Heart left ventricle (tissue), 16 donors: ENCODE results near the gene RLN3. TPM values are rescaled to one million over a fixed set of nuclear protein-coding genes. Genes with fewer than 3 reads are reported as not detected.
A peak's percentile ranks its signal among the peaks of the same experiment; 100 is the strongest.
"Not testable (repeated sequence)": the region's sequence is repeated elsewhere in the genome, so short reads cannot be mapped to it uniquely, and the experiment has no call there.

Experiments
- ATAC-seq, 4 donors: fragments of 200-7000 bp; cut with Tn5 transposase; one replicate each; pipeline ENCODE4 v1.9.1; 2020 to 2022; ENCODE audit warnings: moderate library complexity in 4 of 4, mild to moderate bottlenecking in 3 of 4, moderate number of reproducible peaks in 1 of 4
- DNase-seq, 5 donors: peaks; one replicate each; pipeline ENCODE4 v3.0.0-alpha.2; 2020
- H3K27ac ChIP-seq, 12 donors: fragments of 200-600 bp; sonication (generic) in 4 of 12; one replicate each; pipeline versions ENCODE4 v1.5.0 to v1.8.0; 2016 to 2022; ENCODE audit warnings: mild to moderate bottlenecking in 2 of 12
- H3K27me3 ChIP-seq, 9 donors: fragments of 200-600 bp; sonication (generic) in 2 of 9; one replicate each; pipeline versions ENCODE4 v1.5.1 to v1.8.0; 2016 to 2022; ENCODE audit warnings: mild to moderate bottlenecking in 3 of 9
- H3K36me3 ChIP-seq, 9 donors: fragments of 200-600 bp; sonication (generic) in 2 of 9; one replicate each; pipeline versions ENCODE4 v1.5.0 to v1.8.0; 2018 to 2022; ENCODE audit warnings: mild to moderate bottlenecking in 2 of 9
- H3K4me1 ChIP-seq, 12 donors: fragments of 200-600 bp; sonication (generic) in 4 of 12; one replicate each; pipeline versions ENCODE4 v1.5.0 to v1.8.0; 2016 to 2022; ENCODE audit warnings: mild to moderate bottlenecking in 3 of 12
- H3K4me3 ChIP-seq, 12 donors: fragments of 200-600 bp; sonication (generic) in 4 of 12; one replicate each; pipeline versions ENCODE4 v1.5.0 to v1.8.0; 2017 to 2022; ENCODE audit warnings: mild to moderate bottlenecking in 9 of 12, moderate library complexity in 4 of 12
- H3K9me3 ChIP-seq, 12 donors: fragments of 200-600 bp; sonication (generic) in 4 of 12; one replicate each; pipeline versions ENCODE4 v1.5.0 to v1.8.0; 2016 to 2022; ENCODE audit warnings: mild to moderate bottlenecking in 1 of 12
- POLR2A ChIP-seq, 2 donors: fragments of 450-650 bp; IDR thresholded peaks; one replicate each; pipeline ENCODE4 v1.6.1; 2017; ENCODE audit warnings: antibody characterized with exemption in 2 of 2, mild to moderate bottlenecking in 2 of 2, moderate library complexity in 2 of 2
- WGBS, 4 donors: extraction: QIAGEN DNeasy Blood & Tissue Kit in 2 of 4; methylation state at CpG; one replicate each; pipeline versions ENCODE4 v1.1.5 to v1.1.7; 2013 to 2018; 5-methylcytosine and 5-hydroxymethylcytosine counted together
- intact Hi-C, 10 donors: fragments of 100-400 bp; cut with DNase I; formaldehyde crosslinking; loops; one replicate each; pipeline versions ENCODE4 v1.11.1 to v1.14.2; 2022
- polyA plus RNA-seq, 2 donors: library from polyadenylated mRNA; stranded (reverse); fragments of 200-250 nt; gene quantifications; one replicate each; pipeline ENCODE4 v1.2.3, GENCODE V29; 2013
- total RNA-seq, 9 donors: library from RNA; depleted of rRNA in 2 of 9; stranded (reverse); fragments of >200 nt in 2 of 9; fragmentation: NEBNext Ultra II Directional in 3 of 9; extraction: Animal tissue kit (Norgen Biotek cat#: 25700) in 3 of 9; gene quantifications; one replicate each; pipeline versions ENCODE4 v1.1.0 to v1.2.4, GENCODE V29; 2016 to 2023
- TF ChIP-seq, protein P1 (sequence below), 12 donors: fragments of 200-600 bp; sonication (generic) in 4 of 12; IDR thresholded peaks; one replicate each; pipeline versions ENCODE4 v1.5.0 to v1.8.0; 2018 to 2022; ENCODE audit warnings: antibody characterized with exemption in 12 of 12, mild to moderate bottlenecking in 5 of 12
- donor health status: ischemic (EF 13 %, LVEDD 7.1; RV severe dilation, severe dysfunction).
- donor health status: healthy with polysubstance abuse.
- donor health status: DM: no; HTN: yes; CAD: no.
- donor health status: DM: no; HTN: no; CAD: no.
- donor health status: ischemic (EF 25% LVEDD 6.9; RV normal size, moderate dysfunction).
- donor health status: ischemic (EF 25% LVEDD 5.7; RV mildly dilated, moderate dysfunction).
- donor health status: healthy.
- donor health status: DM: yes; HTN: yes; CAD: no.
- donor health status: ischemic (EF 35%, LVEDD 5.7; RV mildly dilated, moderate dysfunction).
- donor health status: nonischemic (EF 11% LVEDD 7.7; RV severe dilation, severe dysfunction).
- donor health status: DM: yes; HTN: yes; CAD: no.
- donor health status: PGD.
- donor health status: ischemic (EF 29% LVEDD 5.4; RV normal size, mild dysfunction).
- donor health status: nonischemic (EF 23%, LVEDD 6.1; RV moderate dilation, normal function).

RLN3 gene
- total and polyA plus RNA-seq, 11 donors: not detected

GRCh38 chr19:14030997-14031718 lies 3.2 kb downstream of the RLN3 start:
- Histone ChIP-seq H3K4me1 (peaks cover 0 to 17% (median 8%) of the 10 kb centered on the region in 12 donors), H3K27me3 (peaks cover 0 to 7% (median 0%) of the 10 kb centered on the region in 9 donors), H3K27ac (peak overlapping the region; percentile 76 to 97 (median 90)), H3K36me3 (no peaks in the 10 kb centered on the region), H3K9me3 (no peaks in the 10 kb centered on the region), H3K4me3 (peak overlapping the region; percentile 60 to 85 (median 70))
- no peak for TF ChIP-seq POLR2A (IDR thresholded peaks at IDR 0.05)
- TF ChIP-seq, protein P1, sequence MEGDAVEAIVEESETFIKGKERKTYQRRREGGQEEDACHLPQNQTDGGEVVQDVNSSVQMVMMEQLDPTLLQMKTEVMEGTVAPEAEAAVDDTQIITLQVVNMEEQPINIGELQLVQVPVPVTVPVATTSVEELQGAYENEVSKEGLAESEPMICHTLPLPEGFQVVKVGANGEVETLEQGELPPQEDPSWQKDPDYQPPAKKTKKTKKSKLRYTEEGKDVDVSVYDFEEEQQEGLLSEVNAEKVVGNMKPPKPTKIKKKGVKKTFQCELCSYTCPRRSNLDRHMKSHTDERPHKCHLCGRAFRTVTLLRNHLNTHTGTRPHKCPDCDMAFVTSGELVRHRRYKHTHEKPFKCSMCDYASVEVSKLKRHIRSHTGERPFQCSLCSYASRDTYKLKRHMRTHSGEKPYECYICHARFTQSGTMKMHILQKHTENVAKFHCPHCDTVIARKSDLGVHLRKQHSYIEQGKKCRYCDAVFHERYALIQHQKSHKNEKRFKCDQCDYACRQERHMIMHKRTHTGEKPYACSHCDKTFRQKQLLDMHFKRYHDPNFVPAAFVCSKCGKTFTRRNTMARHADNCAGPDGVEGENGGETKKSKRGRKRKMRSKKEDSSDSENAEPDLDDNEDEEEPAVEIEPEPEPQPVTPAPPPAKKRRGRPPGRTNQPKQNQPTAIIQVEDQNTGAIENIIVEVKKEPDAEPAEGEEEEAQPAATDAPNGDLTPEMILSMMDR (IDR thresholded peaks at IDR 0.05): no peak
- intact Hi-C loops: no loop called here
- ATAC-seq (no peak), DNase-seq (no peak)
- 24 to 65% (median 30%) methylated on average over 7 to 20 of the region's 20 CpGs for whole genome bisulfite sequencing, 4 donors

DNA sequence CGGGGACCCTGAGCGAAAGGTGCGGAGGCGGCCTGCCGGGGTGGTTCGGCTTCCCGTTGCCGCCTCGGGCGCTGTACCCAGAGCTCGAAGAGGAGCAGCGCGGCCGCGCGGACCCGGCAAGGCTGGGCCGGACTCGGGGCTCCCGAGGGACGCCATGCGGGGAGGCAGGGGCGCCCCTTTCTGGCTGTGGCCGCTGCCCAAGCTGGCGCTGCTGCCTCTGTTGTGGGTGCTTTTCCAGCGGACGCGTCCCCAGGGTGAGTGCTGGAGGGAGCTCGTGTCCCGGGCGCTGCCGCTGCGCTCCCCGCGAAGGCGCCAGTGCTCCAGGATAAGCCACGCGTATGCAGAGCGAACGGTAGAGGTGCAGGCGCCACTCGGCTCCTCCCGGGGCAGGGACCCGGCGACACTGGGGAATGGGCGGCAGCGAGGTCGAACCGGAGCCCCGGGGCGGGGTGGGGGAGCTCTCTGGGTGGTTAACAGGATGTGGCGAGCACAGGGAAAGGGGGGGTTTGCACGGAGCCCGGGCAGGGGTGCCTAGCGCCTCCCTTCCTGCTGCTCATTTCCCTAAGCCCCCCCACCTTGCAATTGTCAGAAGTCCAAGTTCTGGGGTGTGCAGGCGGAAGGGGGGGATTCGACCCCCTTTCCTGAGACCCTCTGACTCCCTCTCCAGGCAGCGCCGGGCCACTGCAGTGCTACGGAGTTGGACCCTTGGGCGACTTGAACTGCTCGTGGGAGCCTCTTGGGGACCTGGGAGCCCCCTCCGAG lies 4.0 kb downstream of the RLN3 start, which contains the start of gene IL27RA:
Gene IL27RA, plus strand, starts transcription at position 44 of the 762 bp plus-strand sequence. Its CDS starts 111 bp downstream, at position 155.
- ATAC-seq (peak; percentile 76 to 88 (median 83)), DNase-seq (peak; percentile 69 to 85 (median 75))
- no peaks in the 10 kb centered on the region for H3K9me3 ChIP-seq
- H3K4me1 ChIP-seq: peaks cover 0 to 17% (median 8%) of the 10 kb centered on the region in 12 donors
- WGBS, 4 donors: 0 to 2% (median 0%) methylated on average over 6 to 63 of the region's 63 CpGs
- TF ChIP-seq, protein P1 (IDR thresholded peaks at IDR 0.05): peak; percentile 47 to 73 (median 62)
- TF ChIP-seq POLR2A (IDR thresholded peaks at IDR 0.05): peak in 1 of 2 donors; percentile 51
- H3K27me3 ChIP-seq: peaks cover 0 to 7% (median 0%) of the 10 kb centered on the region in 9 donors
- intact Hi-C loops: no loop called here
- peak within 1 kb of the TSS; percentile 60 to 85 (median 70) for H3K4me3 ChIP-seq
- no peaks in the 10 kb centered on the region for H3K36me3 ChIP-seq
- H3K27ac ChIP-seq: peak within 1 kb of the TSS; percentile 76 to 97 (median 90)

DNA sequence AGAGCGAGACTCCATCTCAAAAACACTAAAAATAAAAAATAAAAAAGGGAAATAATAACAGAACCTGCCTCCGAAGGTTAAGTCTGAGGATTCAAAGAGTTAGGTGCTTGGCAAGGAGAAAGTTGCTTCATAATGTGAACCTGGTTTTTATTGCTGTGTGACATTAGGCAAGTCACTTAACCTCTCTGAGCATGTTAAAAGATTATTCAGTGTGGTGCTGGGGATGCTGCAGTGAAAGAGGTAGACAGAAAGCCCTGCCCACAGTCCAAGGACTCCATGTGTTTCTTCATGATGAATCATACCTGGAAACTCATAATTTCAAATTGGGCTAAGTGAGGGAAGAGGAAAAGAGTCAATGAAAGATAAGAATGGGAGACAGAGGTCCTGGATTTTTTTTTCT lies 6.0 kb downstream of the RLN3 start:
- intact Hi-C loops: no loop called here
- WGBS, 4 donors: 95 to 98% (median 97%) methylated on average over 2 of the region's 2 CpGs
- TF ChIP-seq POLR2A (IDR thresholded peaks at IDR 0.05): no peak
- TF ChIP-seq, protein P1 (IDR thresholded peaks at IDR 0.05): no peak

GRCh38 chr19:14035159-14035558 lies 7.2 kb downstream of the RLN3 start:
- Histone ChIP-seq H3K36me3 (peaks cover 0 to 14% (median 0%) of the 10 kb centered on the region in 9 donors), H3K27ac (peak overlapping the region in 6 of 12 donors; percentile 18 to 57 (median 44)), H3K4me1 (peaks cover 0 to 17% (median 8%) of the 10 kb centered on the region in 12 donors)
- ATAC-seq, H3K4me3 ChIP-seq, H3K27me3 ChIP-seq, H3K9me3 ChIP-seq, intact Hi-C loops, DNase-seq: not testable (repeated sequence)
- 90 to 95% (median 92%) methylated on average over 12 of the region's 12 CpGs for WGBS, 4 donors

More for the DNA sequence above, 6.0 kb downstream of the RLN3 start:
- Histone ChIP-seq H3K27ac (no peak overlapping the region), H3K4me3 (no peak overlapping the region), H3K27me3 (peaks cover 0 to 7% (median 0%) of the 10 kb centered on the region in 9 donors), H3K9me3 (no peaks in the 10 kb centered on the region), H3K4me1 (peaks cover 0 to 17% (median 8%) of the 10 kb centered on the region in 12 donors), H3K36me3 (peaks cover 0 to 2% (median 0%) of the 10 kb centered on the region in 9 donors)
- ATAC-seq (no peak), DNase-seq (no peak)
